K562 treated with DMSO at 1 percent for 12 hours (cell line): ENCODE results near the gene DDX19B. TPM values are rescaled to one million over a fixed set of nuclear protein-coding genes. Genes with fewer than 3 reads are reported as not detected.

Source experiments
- total RNA-seq: library from RNA; unstranded; fragments of 300-600 nt; gene quantifications from 2 replicates; pipeline ENCODE4 v1.2.3, GENCODE V29; 2022; ENCODE audit not compliant: insufficient read depth

Gene DDX19B
- total RNA-seq, result 17.1 and 27.3 TPM in 2 replicates

DNA sequence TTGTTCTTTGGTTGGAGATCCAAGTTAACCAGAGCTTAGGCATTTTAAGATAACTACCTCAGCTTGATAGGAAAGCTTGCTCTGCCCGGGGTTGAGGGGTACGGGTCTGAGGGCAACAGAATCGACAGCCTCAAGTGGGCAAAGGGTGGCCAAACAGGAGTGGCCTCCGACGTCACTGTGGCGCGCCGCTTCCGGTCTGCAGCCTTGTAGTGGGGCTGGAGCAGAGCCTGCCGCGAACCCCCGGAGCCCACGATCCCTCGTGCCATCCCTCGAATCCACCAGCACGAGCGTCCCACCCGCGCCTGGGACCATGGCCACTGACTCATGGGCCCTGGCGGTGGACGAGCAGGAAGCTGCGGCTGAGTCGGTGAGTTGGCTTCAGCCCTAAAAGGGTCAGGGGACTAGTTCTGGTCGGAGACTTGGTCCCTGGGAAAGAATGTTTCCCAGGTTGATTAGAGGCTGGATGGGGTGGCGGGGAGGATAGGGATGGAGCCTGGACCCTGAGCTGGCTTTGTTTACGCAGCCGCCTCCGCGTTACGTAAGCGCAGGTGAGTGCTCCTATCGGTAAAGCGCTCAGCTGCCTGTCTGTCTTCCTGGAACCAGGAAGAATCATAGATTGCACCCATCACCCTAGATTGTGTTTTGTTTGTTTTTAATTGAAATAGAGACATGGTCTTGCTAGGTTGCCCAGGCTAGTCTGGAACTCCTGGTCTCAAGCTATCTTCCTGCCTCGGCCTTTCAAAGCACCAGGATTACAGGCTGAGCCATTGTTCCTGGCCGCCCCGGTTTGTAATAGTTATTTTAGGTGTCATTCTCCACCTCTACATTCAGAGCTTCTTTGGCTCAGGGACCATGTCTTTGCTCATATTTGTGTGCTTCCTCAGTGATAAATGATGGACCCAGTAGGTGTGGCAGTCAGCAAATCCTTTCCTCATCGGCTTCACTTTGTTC is at the start of gene DDX19B:
DDX19B (plus strand) TSS at position 199 of the 951 bp plus-strand sequence; CDS start at position 311, 112 bp downstream.

DNA sequence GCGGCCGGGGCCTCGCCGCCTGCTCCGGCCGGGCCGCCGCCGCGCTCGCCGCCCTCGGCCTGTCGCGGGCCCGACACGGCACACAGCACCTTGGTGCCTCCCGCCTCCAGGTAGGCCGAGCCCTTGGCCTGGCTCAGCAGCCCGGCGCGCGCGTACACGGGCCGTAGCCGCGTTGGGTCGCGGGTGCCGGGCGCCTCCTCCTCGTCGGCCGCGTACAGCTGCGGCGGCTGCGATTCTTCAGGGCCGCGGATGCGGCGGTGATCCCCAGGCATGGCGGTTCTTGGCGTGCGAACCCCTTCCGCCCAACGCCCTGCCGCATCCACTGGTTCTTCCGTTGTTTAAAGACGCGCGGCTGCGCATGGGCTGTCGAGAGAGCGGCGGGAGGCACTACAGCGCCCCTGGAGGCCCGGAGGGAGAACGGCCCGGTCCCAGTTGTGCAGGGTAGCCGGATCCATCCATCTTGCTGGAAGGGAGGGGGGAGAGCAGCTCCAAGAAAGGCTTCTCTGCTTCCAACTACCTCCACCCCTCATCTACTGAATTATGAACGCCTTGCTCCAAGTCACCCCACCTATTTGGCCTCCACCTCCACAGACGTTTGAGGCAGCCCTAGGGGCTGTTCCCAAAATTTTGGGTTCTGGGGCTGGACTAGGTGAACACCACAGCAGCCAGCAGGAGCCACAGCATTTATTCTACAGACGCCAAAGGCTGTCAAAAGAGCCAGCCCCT is 47.2 kb upstream of the DDX19B start, which contains the start of gene EXOSC6:
EXOSC6 (minus strand) TSS at position 312 of the 726 bp plus-strand sequence; CDS start at position 272, 40 bp downstream.

DNA sequence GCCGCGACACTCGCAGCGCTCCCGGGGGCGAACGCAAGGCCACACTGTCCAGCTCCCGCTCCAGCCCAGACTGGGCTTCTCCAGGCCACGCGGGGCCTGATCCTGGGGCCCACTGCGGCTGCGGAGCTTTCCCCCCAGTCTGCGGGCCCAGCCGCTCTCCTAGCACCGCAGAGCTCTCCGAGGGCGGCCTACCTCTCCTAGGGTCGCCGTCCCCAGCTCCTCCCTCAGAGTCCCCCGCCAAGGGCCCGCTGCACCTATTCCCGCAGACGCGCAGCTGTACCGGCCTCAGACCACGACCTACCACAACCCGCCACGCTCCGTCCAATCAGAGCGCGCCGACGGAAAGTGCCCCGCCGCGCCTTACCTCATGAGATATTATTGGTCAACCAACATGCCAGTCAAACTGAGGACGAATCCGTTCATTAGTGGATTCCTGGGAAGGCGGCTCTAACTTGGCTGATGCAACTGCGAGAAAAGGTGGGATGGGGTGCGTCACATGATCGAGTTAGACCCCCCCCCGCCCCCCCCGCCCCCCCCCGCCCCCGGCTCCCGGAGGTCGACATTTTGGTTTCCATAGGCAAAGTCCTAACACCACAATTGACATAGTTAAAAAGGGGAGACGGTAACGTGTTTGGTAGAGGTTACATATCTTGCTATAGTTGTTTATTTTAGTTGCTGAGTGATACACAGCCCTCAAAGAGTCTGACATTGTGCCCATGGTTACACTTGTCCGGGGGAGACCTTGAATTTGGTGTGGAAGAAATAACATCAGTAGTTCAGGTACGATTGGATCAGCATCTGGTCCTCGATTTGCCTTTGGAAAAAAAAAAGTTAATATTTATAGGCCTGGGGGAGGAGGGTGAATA is 9.5 kb upstream of the DDX19B start, which contains the start of gene AARS1:
AARS1 (minus strand) TSS at position 278 of the 866 bp plus-strand sequence. CDS start 6,743 bp downstream, outside the sequence.

Other genes with a start within 250 kb of the DDX19B start
- 4.8 and 28.8 TPM in 2 replicates for gene PDPR, start 184.9 kb upstream of the DDX19B start, total RNA-seq
- gene CLEC18C, start 125.4 kb upstream of the DDX19B start, total RNA-seq, result 0.28 and 0.53 TPM in 2 replicates
- 15.2 and 24.5 TPM in 2 replicates for gene EXOSC6, start 47.2 kb upstream of the DDX19B start, total RNA-seq
- 209 and 312 TPM in 2 replicates for gene AARS1, start 9.7 kb upstream of the DDX19B start, total RNA-seq
- gene DDX19A, start 47.7 kb downstream of the DDX19B start, total RNA-seq, result 25.2 and 37.2 TPM in 2 replicates
- gene ST3GAL2, start 139.9 kb downstream of the DDX19B start, total RNA-seq, result 45.4 and 73.9 TPM in 2 replicates
- gene FCSK, start 155.4 kb downstream of the DDX19B start, total RNA-seq, result 6.1 and 9.1 TPM in 2 replicates
- gene COG4, start 224.4 kb downstream of the DDX19B start, total RNA-seq, result 61.3 and 74.2 TPM in 2 replicates
- 57.0 and 75.1 TPM in 2 replicates for gene SF3B3, start 224.6 kb downstream of the DDX19B start, total RNA-seq